Cerebellar cortex (tissue), 1 donor: ENCODE data around the gene NAGA.
"Not testable (repeated sequence)": the region's sequence is repeated elsewhere in the genome, so short reads cannot be mapped to it uniquely, and the experiment has no call there.

Experiments used
- DNase-seq: peaks from one replicate; pipeline ENCODE4 v3.0.0-alpha.2; 2015; ENCODE audit warnings: low spot score

The NAGA gene

DNA sequence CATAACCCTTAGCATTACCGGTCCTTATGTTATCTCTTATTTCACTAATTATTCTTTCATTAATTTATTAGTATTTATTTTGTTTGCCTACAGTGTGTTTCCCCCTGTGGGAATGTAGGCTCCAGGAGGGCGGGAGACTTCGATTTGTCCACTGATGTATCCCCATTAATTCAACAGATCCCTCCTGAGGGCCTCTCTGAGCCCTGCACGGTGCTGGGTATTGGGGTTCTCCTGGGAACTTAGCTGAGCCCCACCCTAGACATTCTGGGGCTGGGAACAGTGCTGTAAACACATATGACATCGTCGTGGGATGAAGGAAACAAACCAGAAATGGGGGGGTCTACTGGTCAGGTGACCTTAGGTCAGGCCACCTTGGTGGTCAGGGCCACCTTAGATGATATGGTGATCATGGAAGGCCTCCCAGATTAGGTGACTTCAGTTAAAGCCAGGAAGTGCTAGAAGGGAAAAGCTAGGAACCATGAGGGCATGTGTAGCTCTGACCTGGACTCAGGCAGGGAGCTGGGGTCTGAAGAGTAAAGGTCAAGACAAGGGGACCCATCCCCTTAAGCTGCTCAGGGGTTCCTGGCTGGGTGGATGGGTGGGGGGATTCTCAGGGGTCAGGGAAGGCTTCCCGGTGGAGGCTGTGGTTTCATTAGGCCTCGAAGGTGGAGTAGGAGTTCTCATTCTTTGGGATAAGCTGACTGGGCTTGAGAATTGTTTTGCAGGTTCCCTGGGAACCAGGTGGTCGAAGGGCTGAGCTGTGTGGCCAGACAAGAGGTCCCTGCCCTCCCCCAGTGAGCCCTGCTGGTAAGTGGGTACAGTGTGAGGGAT is 4.4 kb upstream of the NAGA start:
- DNase-seq: no peak

GRCh38 chr22:42074132-42074811 is 3.7 kb upstream of the NAGA start, which contains the start of gene PHETA2:
PHETA2 (plus strand) TSS chr22:42074248; CDS start chr22:42077294, 3,046 bp downstream.
- DNase-seq: no peak

- no peak for DNase-seq
These were observed 3.0 kb upstream of the NAGA start for GRCh38 chr22:42073621-42074041.

GRCh38 chr22:42072606-42073330 is 2.2 kb upstream of the NAGA start:
- DNase-seq: peak; percentile 40

DNA sequence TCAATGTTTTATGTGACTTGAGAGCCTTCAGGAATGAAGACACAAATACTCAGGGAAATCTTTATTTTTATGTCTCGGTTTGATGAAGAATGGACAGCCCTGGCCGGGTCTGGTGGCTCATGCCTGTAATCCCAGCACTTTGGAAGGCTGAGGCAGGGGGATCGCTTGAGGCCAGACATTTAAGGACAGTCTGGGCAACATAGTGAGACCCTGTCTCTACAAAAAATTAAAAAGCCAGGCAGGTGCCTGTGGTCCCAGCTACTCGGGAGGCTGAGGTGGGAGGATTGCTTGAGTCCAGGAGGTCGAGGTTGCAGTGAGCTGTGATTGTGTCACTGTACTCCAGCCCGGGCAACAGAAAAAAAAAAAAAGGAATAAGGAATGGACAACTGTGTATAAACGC is 896 bp upstream of the NAGA start:
- DNase-seq: not testable (repeated sequence)

DNA sequence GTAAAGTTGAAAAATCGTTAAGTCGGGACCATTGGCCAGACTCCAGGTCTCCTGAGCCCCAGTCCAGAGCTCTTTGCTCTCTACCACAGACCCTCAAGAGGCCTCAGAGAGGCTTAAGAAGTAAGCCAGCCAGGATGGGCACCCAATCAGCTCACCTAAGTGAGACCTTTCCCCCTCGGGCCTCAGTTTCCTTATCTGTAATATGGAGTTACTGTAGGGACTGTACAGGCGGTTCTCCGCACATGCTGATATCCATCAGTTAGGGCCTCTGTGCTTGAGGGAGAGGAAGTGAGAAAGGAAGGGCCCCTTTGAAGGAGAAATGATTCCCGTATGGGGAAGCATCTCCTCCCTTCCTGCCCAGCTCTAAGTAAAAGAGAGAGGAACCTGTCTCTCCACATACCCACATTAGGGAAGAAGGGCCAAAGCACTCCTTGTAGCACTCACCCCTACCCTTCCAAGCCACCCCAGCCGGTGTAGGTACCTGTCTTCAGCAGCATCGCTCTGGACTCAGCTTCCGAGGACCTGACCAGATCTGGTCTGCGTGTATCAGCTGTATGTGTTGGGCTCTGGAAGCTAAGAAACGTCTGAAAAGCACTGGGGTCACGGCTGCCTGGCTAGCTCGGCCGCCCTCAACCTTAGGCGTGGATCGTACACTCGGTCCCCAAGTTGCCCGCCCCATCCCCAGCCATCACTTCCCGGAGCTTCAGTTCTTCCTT is 653 bp downstream of the NAGA start:
- no peak for DNase-seq

DNA sequence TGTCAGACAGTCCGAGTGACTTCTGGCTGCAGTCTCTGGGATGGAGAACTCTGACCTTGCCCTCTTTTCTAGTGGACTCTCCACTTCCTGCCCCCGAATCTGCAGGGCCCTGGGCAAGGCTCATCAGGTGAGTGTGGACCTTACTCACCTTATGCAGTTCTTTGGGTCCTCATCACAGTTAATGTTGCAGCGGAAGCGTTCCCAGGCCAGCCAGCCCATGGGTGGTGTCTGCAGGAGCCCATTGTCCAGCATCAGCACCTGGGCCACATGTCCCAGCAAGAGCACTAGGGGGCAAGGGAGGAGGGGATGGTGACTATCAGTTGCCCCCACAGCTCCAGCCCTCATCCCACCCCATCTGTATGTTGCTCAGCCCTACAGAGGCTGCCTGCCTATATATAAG is 2.3 kb downstream of the NAGA start:
- no peak for DNase-seq

DNA sequence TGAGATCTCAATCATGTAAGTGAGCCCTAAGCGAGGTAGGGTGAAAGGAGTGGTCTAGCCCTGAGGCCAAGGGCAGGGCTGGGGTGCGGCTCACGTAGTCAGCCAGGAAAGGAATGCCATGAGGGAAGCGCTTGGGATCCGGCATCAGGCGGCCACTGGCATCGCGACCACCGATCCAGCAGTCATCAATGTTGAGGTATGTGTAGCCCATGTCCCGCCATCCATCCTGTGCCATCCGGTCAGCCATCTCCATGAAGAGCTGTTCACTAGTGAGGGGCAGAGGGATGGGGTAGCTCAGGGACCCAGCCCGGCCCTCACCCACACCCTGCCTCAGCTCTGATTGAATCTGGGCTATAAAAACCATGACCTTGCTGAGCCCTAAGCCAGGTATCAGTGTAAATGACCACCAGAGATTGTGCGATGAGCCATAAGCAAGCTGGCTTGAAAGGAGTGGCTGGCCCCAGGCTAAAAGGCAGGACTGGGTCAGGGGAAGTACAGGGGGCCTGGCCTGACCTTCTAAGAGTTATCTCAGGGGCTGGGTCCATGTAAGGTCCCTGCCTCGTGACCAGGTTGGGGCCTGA is 2.9 kb downstream of the NAGA start:
- no peak for DNase-seq

- DNase-seq: no peak
These were observed 3.7 kb downstream of the NAGA start for GRCh38 chr22:42066937-42067336.

DNA sequence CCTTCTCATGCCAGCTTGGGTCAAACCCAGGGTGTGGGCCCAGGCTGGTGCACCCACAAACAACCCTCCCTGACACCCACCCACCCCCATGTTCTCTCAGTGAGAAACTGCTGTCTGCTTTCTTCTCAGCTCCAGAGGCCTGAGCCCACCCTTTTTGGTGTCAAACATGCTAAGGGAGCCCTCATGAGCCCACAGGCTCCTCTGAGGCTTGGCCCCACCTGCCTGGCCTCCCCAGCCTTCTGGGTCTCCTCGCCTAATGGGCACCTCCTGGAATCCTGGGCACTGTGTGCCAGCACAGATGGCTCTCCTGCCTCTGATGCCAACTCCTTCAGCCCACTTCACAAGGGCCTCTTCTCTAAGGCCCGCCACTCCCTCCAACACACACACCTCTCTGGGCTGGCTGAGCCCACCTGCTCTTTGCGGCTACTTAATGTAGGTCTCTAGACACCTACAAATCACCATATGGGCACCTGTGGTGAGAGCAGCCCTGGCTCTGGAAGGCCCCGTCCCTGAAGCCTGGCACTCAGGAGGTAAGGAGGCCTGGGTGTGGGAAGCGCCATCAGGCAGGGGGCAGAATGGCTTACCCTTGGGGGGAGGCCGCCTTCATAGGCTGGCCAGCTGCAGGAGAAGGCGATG is 4.4 kb downstream of the NAGA start:
- DNase-seq: peak; percentile 66

GRCh38 chr22:42065438-42066125 is 5.0 kb downstream of the NAGA start:
- no peak for DNase-seq

- DNase-seq: no peak
These were observed 6.0 kb downstream of the NAGA start for GRCh38 chr22:42064629-42065028.

DNA sequence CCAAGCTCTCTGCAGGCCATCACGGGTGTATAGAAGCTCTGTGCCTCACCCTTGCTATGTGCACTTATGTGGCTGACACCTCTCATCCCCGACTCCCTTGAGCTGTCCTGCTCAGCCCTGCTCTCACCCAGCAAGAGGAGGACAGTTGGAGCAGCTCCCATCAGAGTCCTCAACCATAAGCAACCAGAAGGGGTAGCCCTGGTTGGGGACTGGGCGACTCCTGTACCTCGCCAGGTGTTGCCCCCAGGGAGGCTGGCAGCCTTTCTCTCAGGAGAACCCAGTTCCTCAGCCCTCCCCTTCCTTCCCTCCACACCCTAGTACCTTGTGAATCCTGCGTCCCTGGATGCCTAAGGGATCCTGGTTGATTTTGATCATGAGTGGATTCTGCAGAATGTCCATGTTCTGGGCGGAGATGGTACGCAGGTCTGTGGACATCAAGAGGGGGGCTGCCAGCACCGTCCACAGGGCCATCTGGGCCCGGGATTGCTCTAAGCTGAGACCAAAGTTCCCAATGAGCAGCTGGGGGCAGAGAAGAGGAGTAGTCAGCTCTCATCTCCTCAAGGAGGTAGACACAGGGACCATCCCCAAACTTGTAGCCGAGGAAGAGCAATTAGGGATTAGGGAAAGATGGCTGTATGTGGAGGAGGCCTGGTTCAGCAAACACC is 8.0 kb downstream of the NAGA start:
- DNase-seq: no peak

DNA sequence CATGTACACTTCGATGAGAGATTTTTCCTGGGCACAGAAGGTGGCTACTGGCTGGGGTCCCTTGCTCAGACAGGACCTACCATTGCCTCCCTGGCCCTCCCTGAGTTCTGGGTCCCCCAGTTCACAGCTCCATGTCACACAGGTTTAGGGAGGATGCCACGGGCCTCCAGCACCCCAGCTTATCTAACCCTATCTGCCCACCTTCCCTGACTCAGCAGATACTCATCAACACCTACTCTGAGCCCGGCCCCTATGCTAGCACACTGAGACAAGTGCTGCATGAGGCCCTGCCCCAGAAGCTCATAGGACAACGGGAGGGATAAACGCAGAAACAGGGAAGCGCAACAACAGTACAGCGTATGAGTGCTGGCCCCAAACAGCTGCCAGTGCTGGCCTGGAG is 9.6 kb downstream of the NAGA start:
- no peak for DNase-seq

GRCh38 chr22:42060489-42060888 is 10.1 kb downstream of the NAGA start:
- DNase-seq: no peak

DNA sequence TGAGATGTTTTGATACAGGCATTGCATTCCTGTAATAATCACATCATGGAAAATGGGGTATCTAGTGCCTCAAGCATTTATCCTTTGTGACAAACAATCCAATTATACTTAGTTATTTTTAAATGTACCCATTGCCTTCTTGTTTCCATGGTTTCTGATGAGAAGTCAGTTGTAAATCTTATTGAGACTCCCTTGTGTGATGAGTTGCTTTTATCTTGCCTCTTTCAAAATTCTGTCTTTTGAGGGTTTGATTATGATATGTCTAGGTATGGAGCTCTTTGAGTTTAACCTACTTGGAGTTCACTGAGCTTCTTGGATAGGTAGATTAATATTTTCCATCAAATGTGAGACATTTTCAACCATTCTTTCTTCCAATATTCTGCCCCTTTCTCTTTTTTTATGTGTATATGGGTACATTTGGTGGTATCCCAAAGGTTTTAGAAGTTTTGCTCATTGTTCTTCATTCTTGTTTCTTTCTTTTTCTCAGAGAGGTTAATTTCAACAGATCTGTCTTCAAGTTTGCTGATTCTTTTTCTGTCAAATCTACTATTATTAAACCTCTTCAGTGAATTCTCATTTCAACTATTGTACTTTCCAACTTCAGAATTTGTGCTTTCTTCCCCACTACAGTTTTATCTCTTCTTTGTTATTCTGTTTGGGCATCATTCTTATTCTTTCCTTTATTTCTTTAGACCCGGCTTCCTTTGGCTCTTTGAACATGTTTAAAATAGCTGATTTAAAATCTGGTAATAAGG is 13.7 kb downstream of the NAGA start:
- DNase-seq: no peak

DNA sequence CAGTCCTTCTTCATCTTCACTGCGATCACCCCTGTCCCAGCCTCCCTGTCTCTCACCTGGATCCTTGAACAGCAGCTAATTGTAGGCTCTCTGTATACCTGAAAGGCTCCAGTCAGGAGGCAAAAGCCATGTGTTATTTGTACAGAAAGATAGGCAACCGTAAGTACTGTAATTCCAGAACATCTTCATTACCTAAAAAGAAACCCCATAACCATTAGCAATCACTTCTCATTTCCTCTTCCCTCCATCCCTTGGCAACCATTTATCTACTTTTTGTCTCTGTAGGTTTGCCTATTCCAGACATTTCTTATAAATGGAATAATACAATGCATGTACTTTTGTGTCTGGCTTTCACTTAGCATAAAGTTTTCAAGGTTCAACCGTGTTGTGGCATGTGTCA is 17.8 kb downstream of the NAGA start:
- DNase-seq: no peak

DNA sequence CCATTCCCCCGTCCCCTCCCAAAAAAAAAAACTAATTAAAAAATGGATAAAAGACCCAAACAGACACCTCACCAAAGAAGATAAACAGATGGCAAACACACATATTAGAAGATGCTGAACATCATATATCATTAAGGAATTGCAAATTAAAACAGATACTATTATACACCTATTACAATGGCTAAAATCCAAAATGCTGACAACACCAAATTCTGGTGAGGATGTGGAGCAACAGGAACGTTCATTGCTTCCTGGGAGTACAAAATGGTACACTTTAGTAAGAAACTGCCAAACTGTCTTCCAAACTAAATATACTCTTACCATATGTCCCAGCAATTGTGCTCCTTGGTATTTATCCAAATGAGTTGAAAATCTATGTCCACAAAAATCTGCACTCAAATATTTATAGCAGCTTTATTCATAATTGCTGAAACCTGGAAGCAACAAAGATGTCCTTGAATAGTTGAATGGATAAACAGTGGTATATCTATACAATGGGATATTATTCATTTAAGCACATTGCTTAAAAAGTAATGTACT is 19.9 kb downstream of the NAGA start:
- DNase-seq: no peak

DNA sequence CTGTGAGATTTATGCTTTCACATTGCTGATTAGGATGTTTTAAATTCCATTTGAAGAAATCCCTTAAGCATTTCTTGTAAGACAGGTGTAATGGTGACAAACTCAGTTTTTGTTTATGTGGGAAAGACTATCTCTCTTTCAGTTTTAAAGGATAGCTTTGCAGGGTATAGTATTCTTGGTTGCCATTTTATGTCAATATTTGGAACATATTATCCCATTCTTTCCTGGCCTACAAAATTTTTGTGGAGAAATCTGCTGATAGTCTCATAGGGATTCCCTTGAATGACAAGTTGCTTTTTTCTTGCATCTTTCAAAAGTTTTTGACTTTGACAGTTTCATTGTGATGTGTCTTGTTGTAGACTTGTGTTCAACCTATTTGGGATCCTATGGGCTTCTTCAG is 28.8 kb downstream of the NAGA start:
- DNase-seq: no peak
